ENCODE data around the gene NRL.

GRCh38 chr14:24074625-24075484, 39.9 kb downstream of the NRL start:
- TF ChIP-seq TAF1 (IDR thresholded peaks at IDR 0.05; ENCODE audit: low read depth, low read length) = no peak
- TF ChIP-seq POLR2A (IDR thresholded peaks at IDR 0.05; ENCODE audit: low read depth, low read length) = no peak
